Measurements from ENCODE around the gene PRPF31.

The PRPF31 gene

GRCh38 chr19:54145541-54146158 is 30.1 kb downstream of the PRPF31 start:
- DNase-seq = no peak

- DNase-seq = no peak
Measured at GRCh38 chr19:54147676-54148075, 32.1 kb downstream of the PRPF31 start.

- no peak for DNase-seq
Measured at GRCh38 chr19:54148158-54148557, 32.6 kb downstream of the PRPF31 start.

GRCh38 chr19:54149021-54149812 is 33.7 kb downstream of the PRPF31 start:
- no peak for DNase-seq

- DNase-seq = no peak
Measured at GRCh38 chr19:54151362-54152035, 35.9 kb downstream of the PRPF31 start.

- no peak for DNase-seq
Measured at GRCh38 chr19:54152267-54152666, 36.7 kb downstream of the PRPF31 start.

GRCh38 chr19:54152878-54153524 is 37.4 kb downstream of the PRPF31 start:
- no peak for DNase-seq

- DNase-seq = no peak
Measured at GRCh38 chr19:54153731-54154326, 38.3 kb downstream of the PRPF31 start.

- DNase-seq = no peak
Measured at GRCh38 chr19:54154603-54155345, 39.2 kb downstream of the PRPF31 start.

- no peak for DNase-seq
Measured at GRCh38 chr19:54155694-54156093, 40.1 kb downstream of the PRPF31 start.

- no peak for DNase-seq
Measured at GRCh38 chr19:54156490-54156889, 40.9 kb downstream of the PRPF31 start.

- DNase-seq = no peak
Measured at GRCh38 chr19:54156953-54157352, 41.4 kb downstream of the PRPF31 start.

- DNase-seq = peak; percentile 66
Measured at GRCh38 chr19:54158812-54159351, 43.3 kb downstream of the PRPF31 start.

- DNase-seq = peak; percentile 95
Measured at GRCh38 chr19:54159352-54160181, 44.0 kb downstream of the PRPF31 start, which contains the start of gene LENG1. LENG1 (minus strand) TSS chr19:54159721; CDS start chr19:54159695, 26 bp downstream.

GRCh38 chr19:54160182-54160811 is 44.7 kb downstream of the PRPF31 start:
- DNase-seq = no peak

GRCh38 chr19:54160854-54161253 is 45.3 kb downstream of the PRPF31 start:
- DNase-seq = no peak

- DNase-seq = peak; percentile 86
Measured at GRCh38 chr19:54162241-54162805, 46.8 kb downstream of the PRPF31 start.

- DNase-seq = no peak
Measured at GRCh38 chr19:54162884-54163283, 47.3 kb downstream of the PRPF31 start.

- peak; percentile 85 for DNase-seq
Measured at GRCh38 chr19:54164369-54165068, 49.0 kb downstream of the PRPF31 start.
